Measurements from ENCODE around the gene LSM3.

The LSM3 gene

DNA sequence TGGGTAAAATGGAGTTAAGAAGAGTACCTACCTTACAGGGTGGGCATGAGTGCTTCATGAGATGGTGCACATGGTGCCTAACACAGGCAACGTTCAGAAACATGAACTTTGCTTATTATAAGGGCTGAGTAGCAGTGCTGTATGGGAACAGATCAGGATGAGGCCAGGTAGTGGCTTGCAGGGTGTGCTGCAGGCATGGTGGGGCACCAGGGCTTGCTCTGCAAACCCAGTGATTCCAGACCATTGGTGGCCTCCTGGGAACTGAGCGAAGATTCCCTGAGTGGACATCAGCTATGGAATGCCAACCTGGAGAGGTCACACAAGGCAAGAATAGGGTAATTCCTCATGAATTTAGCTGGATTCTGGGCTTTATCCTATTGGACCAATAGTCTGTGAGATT lies 37.9 kb upstream of the LSM3 start:
- H3K14ac ChIP-seq (ENCODE audit: low read length in 2 of 2), result no peak overlapping the region
- H3K4me1 ChIP-seq (ENCODE audit: control insufficient read depth, insufficient read depth, low read depth, low read length), result peaks cover 18% of the 10 kb centered on the region
- H3K36me3 ChIP-seq (ENCODE audit: control insufficient read depth in 1 of 2, insufficient read depth in 2 of 2, low read depth in 1 of 2, low read length in 2 of 2), result peaks cover 63 to 75% of the 10 kb centered on the region in 2 experiments
- no peak overlapping the region for H2BK120ac ChIP-seq (ENCODE audit: low read depth, low read length)
- H3K9me3 ChIP-seq (ENCODE audit: control insufficient read depth, low read length), result no peaks in the 10 kb centered on the region
- H3K23ac ChIP-seq (ENCODE audit: low read length in 2 of 2), result no peak overlapping the region
- no peak overlapping the region for H3K27ac ChIP-seq (ENCODE audit: low read length, poor library complexity, severe bottlenecking)
- H3K4ac ChIP-seq (ENCODE audit: low read depth in 1 of 2, low read length in 2 of 2), result no peak overlapping the region
- H3K79me1 ChIP-seq (replicated peaks; ENCODE audit: low read length, poor library complexity, severe bottlenecking), result peaks cover 17% of the 10 kb centered on the region
- H3K4me3 ChIP-seq (ENCODE audit: insufficient read depth in 1 of 2, low read depth in 1 of 2, low read length in 2 of 2), result no peak overlapping the region
- DNase-seq, result no peak
- 95% methylated on average over 2 of the region's 2 CpGs for WGBS
- H2BK15ac ChIP-seq (ENCODE audit: low read depth, poor library complexity, severe bottlenecking), result no peak overlapping the region
- no peak overlapping the region for H3K4me2 ChIP-seq (ENCODE audit: low read length, poor library complexity, severe bottlenecking)
- no peak overlapping the region for H4K8ac ChIP-seq (ENCODE audit: low read length)
- H2BK12ac ChIP-seq (ENCODE audit: low read length in 2 of 2), result no peak overlapping the region
- H2BK5ac ChIP-seq (ENCODE audit: low read depth, low read length, poor library complexity, severe bottlenecking), result no peak overlapping the region
- H3K18ac ChIP-seq (ENCODE audit: low read depth in 1 of 2, low read length in 2 of 2), result no peak overlapping the region
- no peaks in the 10 kb centered on the region for H3K27me3 ChIP-seq (ENCODE audit: control insufficient read depth in 1 of 2, insufficient read depth in 1 of 2, low read length in 2 of 2)
- no peak overlapping the region for H2AFZ ChIP-seq (ENCODE audit: low read depth, low read length)
- H3K9ac ChIP-seq (ENCODE audit: low read length), result no peak overlapping the region
- no peak overlapping the region for H4K91ac ChIP-seq (ENCODE audit: low read length)
- no peak overlapping the region for H2AK5ac ChIP-seq (ENCODE audit: low read length, severe bottlenecking)

DNA sequence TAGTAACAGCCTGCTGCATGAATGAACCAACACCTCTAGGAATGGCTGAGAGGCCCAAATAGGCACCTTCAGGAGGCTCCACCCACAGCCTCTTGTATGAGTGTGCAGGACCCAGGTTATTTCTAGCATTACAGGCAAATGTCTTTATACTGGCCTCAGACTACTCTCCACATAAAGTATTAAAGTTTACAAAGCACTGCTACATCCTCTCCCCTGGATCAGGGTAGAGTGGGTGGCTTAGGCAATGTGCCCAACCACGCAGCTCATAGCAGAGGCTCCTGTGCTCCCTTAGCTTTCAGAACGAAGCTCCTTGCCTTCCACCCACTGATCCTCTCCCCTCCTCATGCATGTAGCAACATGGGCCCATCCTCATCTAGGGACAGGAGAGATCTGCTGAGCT lies 37.5 kb upstream of the LSM3 start:
- WGBS, result 92% methylated on average over 2 of the region's 2 CpGs
- DNase-seq, result no peak
- no peak overlapping the region for H3K18ac ChIP-seq (ENCODE audit: low read depth in 1 of 2, low read length in 2 of 2)

DNA sequence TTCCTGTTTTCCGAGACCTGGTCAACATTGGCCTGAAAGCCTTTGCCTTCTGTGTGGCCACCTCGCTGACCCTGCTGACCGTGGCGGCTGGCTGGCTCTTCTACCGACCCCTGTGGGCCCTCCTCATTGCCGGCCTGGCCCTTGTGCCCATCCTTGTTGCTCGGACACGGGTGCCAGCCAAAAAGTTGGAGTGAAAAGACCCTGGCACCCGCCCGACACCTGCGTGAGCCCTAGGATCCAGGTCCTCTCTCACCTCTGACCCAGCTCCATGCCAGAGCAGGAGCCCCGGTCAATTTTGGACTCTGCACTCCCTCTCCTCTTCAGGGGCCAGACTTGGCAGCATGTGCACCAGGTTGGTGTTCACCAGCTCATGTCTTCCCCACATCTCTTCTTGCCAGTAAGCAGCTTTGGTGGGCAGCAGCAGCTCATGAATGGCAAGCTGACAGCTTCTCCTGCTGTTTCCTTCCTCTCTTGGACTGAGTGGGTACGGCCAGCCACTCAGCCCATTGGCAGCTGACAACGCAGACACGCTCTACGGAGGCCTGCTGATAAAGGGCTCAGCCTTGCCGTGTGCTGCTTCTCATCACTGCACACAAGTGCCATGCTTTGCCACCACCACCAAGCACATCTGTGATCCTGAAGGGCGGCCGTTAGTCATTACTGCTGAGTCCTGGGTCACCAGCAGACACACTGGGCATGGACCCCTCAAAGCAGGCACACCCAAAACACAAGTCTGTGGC lies 36.8 kb upstream of the LSM3 start:
- no peak overlapping the region for H2AFZ ChIP-seq (ENCODE audit: low read depth, low read length)
- H3K27me3 ChIP-seq (ENCODE audit: control insufficient read depth in 1 of 2, insufficient read depth in 1 of 2, low read length in 2 of 2), result no peaks in the 10 kb centered on the region
- peaks cover 23% of the 10 kb centered on the region for H3K4me1 ChIP-seq (ENCODE audit: control insufficient read depth, insufficient read depth, low read depth, low read length)
- H4K8ac ChIP-seq (ENCODE audit: low read length), result peak overlapping the region; percentile 10
- H3K23ac ChIP-seq (ENCODE audit: low read length in 2 of 2), result no peak overlapping the region
- no peak overlapping the region for H2BK15ac ChIP-seq (ENCODE audit: low read depth, poor library complexity, severe bottlenecking)
- H3K4ac ChIP-seq (ENCODE audit: low read depth in 1 of 2, low read length in 2 of 2), result no peak overlapping the region
- no peaks in the 10 kb centered on the region for H3K9me3 ChIP-seq (ENCODE audit: control insufficient read depth, low read length)
- peaks cover 65 to 75% of the 10 kb centered on the region in 2 experiments for H3K36me3 ChIP-seq (ENCODE audit: control insufficient read depth in 1 of 2, insufficient read depth in 2 of 2, low read depth in 1 of 2, low read length in 2 of 2)
- H2AK5ac ChIP-seq (ENCODE audit: low read length, severe bottlenecking), result no peak overlapping the region
- H2BK5ac ChIP-seq (ENCODE audit: low read depth, low read length, poor library complexity, severe bottlenecking), result no peak overlapping the region
- H3K14ac ChIP-seq (ENCODE audit: low read length in 2 of 2), result peak overlapping the region in 1 of 2 experiments; percentile 4
- H3K18ac ChIP-seq (ENCODE audit: low read depth in 1 of 2, low read length in 2 of 2), result no peak overlapping the region
- H3K9ac ChIP-seq (ENCODE audit: low read length), result peak overlapping the region; percentile 95
- H3K4me3 ChIP-seq (ENCODE audit: insufficient read depth in 1 of 2, low read depth in 1 of 2, low read length in 2 of 2), result no peak overlapping the region
- H2BK120ac ChIP-seq (ENCODE audit: low read depth, low read length), result no peak overlapping the region
- WGBS, result 97% methylated on average over 19 of the region's 19 CpGs
- H2BK12ac ChIP-seq (ENCODE audit: low read length in 2 of 2), result peak overlapping the region; percentile 29 to 85
- no peak overlapping the region for H4K91ac ChIP-seq (ENCODE audit: low read length)
- H3K4me2 ChIP-seq (ENCODE audit: low read length, poor library complexity, severe bottlenecking), result no peak overlapping the region
- no peak overlapping the region for H3K27ac ChIP-seq (ENCODE audit: low read length, poor library complexity, severe bottlenecking)
- peaks cover 18% of the 10 kb centered on the region for H3K79me1 ChIP-seq (replicated peaks; ENCODE audit: low read length, poor library complexity, severe bottlenecking)
- DNase-seq, result no peak

More for the DNA sequence above, 37.5 kb upstream of the LSM3 start:
- peaks cover 23% of the 10 kb centered on the region for H3K4me1 ChIP-seq (ENCODE audit: control insufficient read depth, insufficient read depth, low read depth, low read length)
- peaks cover 17% of the 10 kb centered on the region for H3K79me1 ChIP-seq (replicated peaks; ENCODE audit: low read length, poor library complexity, severe bottlenecking)
- no peak overlapping the region for H2BK5ac ChIP-seq (ENCODE audit: low read depth, low read length, poor library complexity, severe bottlenecking)
- peaks cover 65 to 75% of the 10 kb centered on the region in 2 experiments for H3K36me3 ChIP-seq (ENCODE audit: control insufficient read depth in 1 of 2, insufficient read depth in 2 of 2, low read depth in 1 of 2, low read length in 2 of 2)
- no peak overlapping the region for H3K23ac ChIP-seq (ENCODE audit: low read length in 2 of 2)
- H4K91ac ChIP-seq (ENCODE audit: low read length), result no peak overlapping the region
- no peak overlapping the region for H4K8ac ChIP-seq (ENCODE audit: low read length)
- no peak overlapping the region for H3K4me2 ChIP-seq (ENCODE audit: low read length, poor library complexity, severe bottlenecking)
- H2AK5ac ChIP-seq (ENCODE audit: low read length, severe bottlenecking), result no peak overlapping the region
- H2BK12ac ChIP-seq (ENCODE audit: low read length in 2 of 2), result no peak overlapping the region
- H2AFZ ChIP-seq (ENCODE audit: low read depth, low read length), result no peak overlapping the region
- no peaks in the 10 kb centered on the region for H3K27me3 ChIP-seq (ENCODE audit: control insufficient read depth in 1 of 2, insufficient read depth in 1 of 2, low read length in 2 of 2)
- H2BK120ac ChIP-seq (ENCODE audit: low read depth, low read length), result no peak overlapping the region
- no peak overlapping the region for H3K9ac ChIP-seq (ENCODE audit: low read length)
- H3K4me3 ChIP-seq (ENCODE audit: insufficient read depth in 1 of 2, low read depth in 1 of 2, low read length in 2 of 2), result no peak overlapping the region
- no peak overlapping the region for H2BK15ac ChIP-seq (ENCODE audit: low read depth, poor library complexity, severe bottlenecking)
- H3K27ac ChIP-seq (ENCODE audit: low read length, poor library complexity, severe bottlenecking), result no peak overlapping the region
- no peaks in the 10 kb centered on the region for H3K9me3 ChIP-seq (ENCODE audit: control insufficient read depth, low read length)
- no peak overlapping the region for H3K14ac ChIP-seq (ENCODE audit: low read length in 2 of 2)
- H3K4ac ChIP-seq (ENCODE audit: low read depth in 1 of 2, low read length in 2 of 2), result no peak overlapping the region

DNA sequence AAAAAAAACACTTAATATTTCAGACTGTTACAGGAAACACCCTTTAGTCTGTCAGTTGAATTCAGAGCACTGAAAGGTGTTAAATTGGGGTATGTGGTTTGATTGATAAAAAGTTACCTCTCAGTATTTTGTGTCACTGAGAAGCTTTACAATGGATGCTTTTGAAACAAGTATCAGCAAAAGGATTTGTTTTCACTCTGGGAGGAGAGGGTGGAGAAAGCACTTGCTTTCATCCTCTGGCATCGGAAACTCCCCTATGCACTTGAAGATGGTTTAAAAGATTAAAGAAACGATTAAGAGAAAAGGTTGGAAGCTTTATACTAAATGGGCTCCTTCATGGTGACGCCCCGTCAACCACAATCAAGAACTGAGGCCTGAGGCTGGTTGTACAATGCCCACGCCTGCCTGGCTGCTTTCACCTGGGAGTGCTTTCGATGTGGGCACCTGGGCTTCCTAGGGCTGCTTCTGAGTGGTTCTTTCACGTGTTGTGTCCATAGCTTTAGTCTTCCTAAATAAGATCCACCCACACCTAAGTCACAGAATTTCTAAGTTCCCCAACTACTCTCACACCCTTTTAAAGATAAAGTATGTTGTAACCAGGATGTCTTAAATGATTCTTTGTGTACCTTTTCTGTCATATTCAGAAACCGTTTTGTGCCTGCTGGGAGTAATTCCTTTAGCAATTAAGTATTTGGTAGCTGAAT lies 35.9 kb upstream of the LSM3 start:
- H3K9ac ChIP-seq (ENCODE audit: low read length), result peak overlapping the region; percentile 95
- no peak overlapping the region for H3K4me2 ChIP-seq (ENCODE audit: low read length, poor library complexity, severe bottlenecking)
- no peak overlapping the region for H2BK15ac ChIP-seq (ENCODE audit: low read depth, poor library complexity, severe bottlenecking)
- no peak overlapping the region for H3K4me3 ChIP-seq (ENCODE audit: insufficient read depth in 1 of 2, low read depth in 1 of 2, low read length in 2 of 2)
- H2AK5ac ChIP-seq (ENCODE audit: low read length, severe bottlenecking), result peak overlapping the region; percentile 19
- no peak overlapping the region for H2BK5ac ChIP-seq (ENCODE audit: low read depth, low read length, poor library complexity, severe bottlenecking)
- no peak overlapping the region for H2BK120ac ChIP-seq (ENCODE audit: low read depth, low read length)
- H3K23ac ChIP-seq (ENCODE audit: low read length in 2 of 2), result no peak overlapping the region
- 82% methylated on average over 8 of the region's 8 CpGs for WGBS
- peak overlapping the region; percentile 43 for H3K27ac ChIP-seq (ENCODE audit: low read length, poor library complexity, severe bottlenecking)
- no peak overlapping the region for H2AFZ ChIP-seq (ENCODE audit: low read depth, low read length)
- no peak overlapping the region for H4K91ac ChIP-seq (ENCODE audit: low read length)
- H3K14ac ChIP-seq (ENCODE audit: low read length in 2 of 2), result no peak overlapping the region
- H3K79me1 ChIP-seq (replicated peaks; ENCODE audit: low read length, poor library complexity, severe bottlenecking), result peaks cover 16% of the 10 kb centered on the region
- H3K4me1 ChIP-seq (ENCODE audit: control insufficient read depth, insufficient read depth, low read depth, low read length), result peaks cover 22% of the 10 kb centered on the region
- H2BK12ac ChIP-seq (ENCODE audit: low read length in 2 of 2), result peak overlapping the region in 1 of 2 experiments; percentile 68
- peak overlapping the region; percentile 21 for H4K8ac ChIP-seq (ENCODE audit: low read length)
- no peaks in the 10 kb centered on the region for H3K27me3 ChIP-seq (ENCODE audit: control insufficient read depth in 1 of 2, insufficient read depth in 1 of 2, low read length in 2 of 2)
- H3K9me3 ChIP-seq (ENCODE audit: control insufficient read depth, low read length), result no peaks in the 10 kb centered on the region
- peaks cover 65 to 78% of the 10 kb centered on the region in 2 experiments for H3K36me3 ChIP-seq (ENCODE audit: control insufficient read depth in 1 of 2, insufficient read depth in 2 of 2, low read depth in 1 of 2, low read length in 2 of 2)
- DNase-seq, result peak; percentile 15
- no peak overlapping the region for H3K4ac ChIP-seq (ENCODE audit: low read depth in 1 of 2, low read length in 2 of 2)
- peak overlapping the region in 1 of 2 experiments; percentile 54 for H3K18ac ChIP-seq (ENCODE audit: low read depth in 1 of 2, low read length in 2 of 2)
